NCI-H146 treated with DMSO at 0.1 percent for 48 hours (cell line): ENCODE data around the gene ZNF780A.
"Not testable (repeated sequence)": the region's sequence is repeated elsewhere in the genome, so short reads cannot be mapped to it uniquely, and the experiment has no call there.

Experiments
- DNase-seq: peaks from one replicate; lab custom pipeline; 2025; ENCODE audit not compliant: unreplicated experiment; lab: John Stamatoyannopoulos, UW

Gene ZNF780A

DNA sequence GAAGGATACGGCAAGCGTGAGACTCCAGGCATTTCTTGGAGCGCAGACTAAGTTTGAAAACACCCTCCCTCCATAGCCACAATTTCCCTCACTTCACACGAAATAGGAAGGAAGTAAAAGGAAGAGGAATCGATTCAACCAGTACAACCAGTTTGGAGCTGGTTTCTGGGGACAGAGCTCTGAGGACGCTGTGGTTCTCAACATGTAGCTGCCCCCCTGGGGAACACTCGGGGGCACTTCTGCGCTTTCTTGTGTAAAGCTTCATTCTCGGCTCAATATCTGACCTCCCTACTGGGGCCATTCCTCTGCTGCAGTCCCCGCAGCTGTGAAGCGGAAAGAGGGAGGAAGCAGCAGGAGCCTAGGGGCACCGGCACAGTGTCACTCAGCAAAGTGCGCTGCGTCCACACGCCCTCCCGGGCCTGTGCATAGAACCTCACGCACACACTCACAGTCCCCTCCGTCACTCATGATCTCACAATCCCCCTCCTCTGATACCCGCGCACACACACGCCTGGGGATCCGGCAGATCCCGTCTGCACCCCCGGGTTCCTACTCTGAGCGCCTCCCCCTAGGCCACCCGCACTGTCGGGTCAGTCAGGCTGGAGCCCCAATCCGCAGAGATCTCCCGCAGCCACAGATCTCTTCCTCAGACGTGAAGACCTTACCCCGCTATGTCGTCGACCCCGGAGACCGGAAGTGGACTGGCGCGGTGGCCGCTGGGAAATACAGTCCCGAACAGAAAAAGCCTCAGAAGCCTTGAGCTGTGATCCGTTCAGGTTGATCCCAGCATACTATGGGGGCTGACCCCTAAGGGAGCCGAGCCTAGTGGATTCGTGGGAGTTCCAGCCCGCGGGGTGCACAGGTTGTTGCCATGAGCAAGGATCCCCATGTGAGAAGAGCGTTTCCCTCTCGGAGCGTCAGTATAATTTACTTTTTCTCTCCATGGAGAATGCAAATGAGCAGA is at the start of gene ZNF780A:
Gene ZNF780A, minus strand, starts transcription at position 703 of the 964 bp plus-strand sequence. CDS start 6,190 bp downstream, outside the sequence.
- peak; percentile 75 for DNase-seq

DNA sequence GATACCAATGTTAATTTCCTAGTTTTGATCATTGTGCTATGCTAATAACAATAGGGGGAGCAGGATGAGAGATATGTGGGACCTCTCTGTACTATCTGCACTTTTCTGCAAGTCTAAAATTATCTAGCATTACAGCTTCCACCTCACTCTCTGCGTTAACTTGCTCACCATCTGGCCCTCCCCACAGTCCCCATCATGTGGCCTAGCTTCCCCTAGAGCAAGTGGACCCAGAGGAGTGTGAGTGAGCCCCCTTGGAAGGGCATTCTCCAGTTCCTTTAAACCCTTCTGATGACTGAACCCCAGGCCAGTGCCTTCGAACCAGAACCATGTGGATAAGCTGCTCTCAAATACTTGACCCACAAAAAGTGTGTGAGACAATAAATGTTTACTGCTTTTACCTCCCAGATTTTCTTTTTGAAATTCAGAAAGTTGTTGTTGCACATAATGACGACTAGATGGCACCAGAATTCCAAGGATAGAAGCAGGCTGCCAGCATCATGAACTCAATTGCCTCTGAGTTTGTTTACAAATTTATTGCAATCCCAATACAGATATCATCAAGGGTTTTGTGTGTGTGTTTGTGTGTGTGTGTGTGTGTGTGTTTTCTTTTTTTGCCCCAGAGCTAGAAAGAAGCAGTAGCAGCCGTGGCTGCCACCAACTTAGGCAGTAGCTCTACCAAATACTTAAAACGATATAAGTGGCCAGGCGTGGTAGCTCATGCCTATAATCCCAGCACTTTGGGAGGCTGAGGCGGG is 49.0 kb upstream of the ZNF780A start:
- DNase-seq, result peak; percentile 61

DNA sequence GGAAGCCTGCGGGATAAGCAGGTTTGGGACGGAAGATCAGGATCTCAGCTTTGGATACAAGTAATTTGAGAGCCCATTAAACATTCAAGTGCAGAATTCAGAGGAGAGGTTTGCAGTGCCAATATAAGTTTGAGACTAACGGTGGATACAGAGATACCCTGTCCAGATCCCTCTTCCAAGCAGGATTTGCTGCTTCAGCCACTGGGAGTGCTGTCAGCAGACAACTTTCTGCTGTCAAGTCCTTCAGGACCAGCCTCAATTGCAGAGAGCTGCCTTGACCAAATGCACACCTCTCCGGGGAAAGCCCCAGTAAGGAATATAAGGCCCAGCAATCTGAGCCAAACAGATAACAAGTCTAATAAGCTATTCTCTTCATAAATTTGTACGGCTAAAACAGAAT is 46.1 kb upstream of the ZNF780A start:
- DNase-seq, result no peak

DNA sequence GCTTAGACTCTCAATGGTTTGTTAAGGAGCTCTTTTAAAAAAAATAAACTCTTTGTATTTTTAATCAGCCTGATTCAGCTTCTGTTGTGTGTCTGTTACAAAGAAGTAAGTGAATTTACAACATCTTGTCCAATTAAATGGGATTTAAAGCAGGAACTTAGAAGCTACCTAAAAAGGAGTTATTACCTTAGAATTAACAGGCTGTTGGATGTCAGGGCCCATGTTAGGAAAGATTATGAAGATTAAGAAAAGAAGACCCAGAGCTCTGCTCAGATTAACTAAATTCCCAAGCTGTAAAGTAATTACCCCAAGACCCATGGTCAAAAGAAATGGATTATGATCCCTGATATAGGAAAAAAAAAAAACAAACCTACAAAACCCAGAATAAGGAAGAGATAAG is 44.1 kb upstream of the ZNF780A start:
- no peak for DNase-seq

DNA sequence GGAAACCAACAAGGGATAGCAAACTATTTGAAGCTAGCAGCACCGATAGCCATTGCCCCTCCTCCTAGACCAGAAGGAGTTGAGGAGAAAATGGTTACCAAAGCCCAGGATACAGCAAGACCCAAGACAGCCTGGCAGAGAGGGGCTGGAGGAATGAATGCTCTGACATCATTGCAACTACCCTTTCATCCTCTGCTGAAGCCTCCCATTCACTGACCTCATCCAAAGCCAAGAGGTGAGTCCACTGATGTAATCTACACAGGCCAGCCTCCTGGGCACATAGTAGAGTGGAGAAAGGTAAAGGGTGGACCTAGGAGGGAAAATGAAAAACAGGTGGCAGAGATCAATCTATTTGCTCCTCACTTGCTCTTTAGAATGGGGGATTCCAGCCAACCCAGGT is 42.7 kb upstream of the ZNF780A start:
- DNase-seq, result no peak

DNA sequence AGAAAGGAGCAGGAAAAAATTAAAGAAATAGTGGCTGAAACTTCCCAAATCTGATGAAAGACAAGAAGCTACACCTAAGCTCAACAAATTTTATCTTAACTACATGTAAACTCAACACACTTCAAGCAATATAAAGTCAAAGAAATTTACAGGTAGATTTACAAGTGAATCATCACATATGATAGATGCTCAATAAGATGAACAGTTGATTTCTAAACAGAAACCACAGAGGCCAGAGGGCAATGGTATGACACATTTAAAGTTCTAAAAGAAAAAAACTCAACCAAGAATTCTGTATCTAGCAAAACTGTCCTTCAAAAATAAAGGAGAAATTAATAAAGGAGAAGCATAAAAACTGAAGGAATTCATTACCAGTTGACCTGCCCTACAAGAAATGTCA is 39.3 kb upstream of the ZNF780A start:
- no peak for DNase-seq

DNA sequence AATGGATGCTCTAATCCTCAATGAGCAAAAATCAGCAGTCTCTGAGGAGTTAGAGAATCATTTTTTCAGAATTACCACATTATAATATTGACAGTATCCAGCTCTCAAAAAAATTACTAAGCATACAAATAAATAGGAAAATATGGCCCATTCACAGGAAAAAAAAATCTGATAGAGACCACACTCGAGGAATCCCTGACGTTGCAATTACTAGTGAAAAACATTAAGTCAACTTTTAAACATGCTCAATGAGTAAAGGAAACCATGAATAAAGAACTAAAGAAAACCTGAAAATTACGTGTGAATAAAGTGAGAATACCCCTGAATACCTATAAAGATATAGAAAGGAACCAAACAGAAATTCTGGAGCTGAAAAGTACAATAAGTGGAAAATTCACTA is 38.7 kb upstream of the ZNF780A start:
- no peak for DNase-seq

DNA sequence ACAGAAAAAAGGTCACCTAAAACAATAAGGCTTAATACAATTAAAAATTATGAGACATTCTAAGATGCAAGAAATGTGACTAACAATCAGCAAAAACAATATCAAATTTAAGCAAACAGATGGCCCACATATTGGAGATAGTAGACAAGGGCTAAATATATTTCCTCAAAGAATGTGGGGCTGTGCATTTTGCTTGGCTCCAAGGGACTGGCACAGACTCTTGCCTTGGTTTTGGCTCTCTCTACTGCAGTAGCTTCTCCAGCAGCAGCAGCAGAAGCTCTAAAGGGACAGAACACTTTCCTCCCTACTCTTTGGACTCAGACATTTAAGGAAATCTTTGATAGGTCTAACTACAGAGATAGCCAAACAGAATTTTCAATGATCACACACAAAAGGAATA is 38.2 kb upstream of the ZNF780A start:
- no peak for DNase-seq

DNA sequence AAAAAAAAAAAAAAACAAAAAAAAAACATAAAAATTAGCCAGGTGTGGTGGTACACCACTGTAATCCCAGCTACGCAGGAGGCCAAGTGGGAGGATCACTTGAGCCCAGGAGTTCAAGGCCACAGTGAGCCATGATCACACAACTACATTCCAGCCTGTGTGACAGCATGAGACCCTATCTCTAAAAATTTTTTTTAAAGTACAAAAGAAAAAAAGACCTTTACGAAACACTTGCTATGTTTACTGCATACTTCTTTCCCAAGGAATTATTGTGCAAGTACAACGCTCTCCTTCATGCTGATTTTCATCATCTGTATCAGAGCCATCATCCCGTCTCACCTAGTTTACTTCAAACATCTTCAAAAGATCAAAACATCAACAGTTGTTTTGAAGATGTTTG is 28.6 kb upstream of the ZNF780A start:
- DNase-seq, result no peak

DNA sequence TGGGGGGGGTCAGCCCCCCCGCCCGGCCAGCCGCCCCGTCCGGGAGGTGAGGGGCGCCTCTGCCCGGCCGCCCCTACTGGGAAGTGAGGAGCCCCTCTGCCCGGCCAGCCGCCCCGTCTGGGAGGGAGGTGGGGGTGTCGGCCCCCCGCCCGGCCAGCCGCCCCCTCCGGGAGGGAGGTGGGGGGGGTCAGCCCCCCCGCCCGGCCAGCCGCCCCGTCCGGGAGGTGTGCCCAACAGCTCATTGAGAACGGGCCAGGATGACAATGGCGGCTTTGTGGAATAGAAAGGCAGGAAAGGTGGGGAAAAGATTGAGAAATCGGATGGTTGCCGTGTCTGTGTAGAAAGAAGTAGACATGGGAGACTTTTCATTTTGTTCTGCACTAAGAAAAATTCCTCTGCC is 27.9 kb upstream of the ZNF780A start:
- not testable (repeated sequence) for DNase-seq

DNA sequence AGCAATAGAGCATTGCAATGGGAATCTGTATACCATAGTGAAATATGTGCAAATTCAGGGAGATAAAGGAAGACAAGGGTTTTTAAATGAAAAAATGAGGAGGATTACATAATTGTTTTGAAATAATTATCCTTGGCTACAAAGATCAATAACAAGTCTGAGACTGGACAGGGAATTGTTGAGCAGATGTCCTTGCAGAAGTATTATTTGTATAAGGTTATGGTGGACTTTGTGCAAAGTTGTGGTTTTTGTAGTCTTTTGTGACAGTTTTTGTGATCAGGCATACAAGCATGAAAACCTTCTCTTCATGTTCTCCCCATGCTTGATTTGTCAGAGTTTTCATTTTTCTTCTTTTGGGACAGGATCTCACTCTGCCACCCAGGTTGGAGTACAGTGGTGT is 25.3 kb upstream of the ZNF780A start:
- DNase-seq, result no peak

DNA sequence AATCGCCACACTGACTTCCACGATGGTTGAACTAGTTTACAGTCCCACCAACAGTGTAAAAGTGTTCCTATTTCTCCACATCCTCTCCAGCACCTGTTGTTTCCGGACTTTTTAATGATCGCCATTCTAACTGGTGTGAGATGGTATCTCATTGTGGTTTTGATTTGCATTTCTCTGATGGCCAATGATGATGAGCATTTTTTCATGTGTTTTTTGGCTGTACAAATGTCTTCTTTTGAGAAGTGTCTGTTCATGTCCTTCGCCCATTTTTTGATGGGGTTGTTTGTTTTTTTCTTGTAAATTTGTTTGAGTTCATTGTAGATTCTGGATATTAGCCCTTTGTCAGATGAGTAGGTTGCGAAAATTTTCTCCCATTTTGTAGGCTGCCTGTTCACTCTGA is 23.4 kb upstream of the ZNF780A start:
- not testable (repeated sequence) for DNase-seq

DNA sequence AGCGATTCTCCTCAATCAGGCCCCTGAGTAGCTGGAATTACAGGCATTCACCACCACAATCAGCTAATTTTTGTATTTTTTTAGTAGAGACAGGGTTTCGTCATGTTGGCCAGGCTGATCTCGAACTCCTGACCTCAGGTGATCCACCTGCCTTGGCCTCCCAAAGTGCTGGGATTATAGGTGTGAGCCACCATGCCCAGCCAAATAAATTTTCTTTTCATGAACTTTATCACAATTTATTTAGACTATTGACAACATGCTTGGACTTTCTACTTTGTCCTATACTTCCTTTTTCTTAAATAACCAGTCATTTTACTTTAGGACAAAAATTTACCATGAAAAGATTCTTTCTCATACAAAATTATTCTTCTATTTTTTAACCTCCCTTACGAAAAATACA is 21.5 kb upstream of the ZNF780A start:
- not testable (repeated sequence) for DNase-seq

DNA sequence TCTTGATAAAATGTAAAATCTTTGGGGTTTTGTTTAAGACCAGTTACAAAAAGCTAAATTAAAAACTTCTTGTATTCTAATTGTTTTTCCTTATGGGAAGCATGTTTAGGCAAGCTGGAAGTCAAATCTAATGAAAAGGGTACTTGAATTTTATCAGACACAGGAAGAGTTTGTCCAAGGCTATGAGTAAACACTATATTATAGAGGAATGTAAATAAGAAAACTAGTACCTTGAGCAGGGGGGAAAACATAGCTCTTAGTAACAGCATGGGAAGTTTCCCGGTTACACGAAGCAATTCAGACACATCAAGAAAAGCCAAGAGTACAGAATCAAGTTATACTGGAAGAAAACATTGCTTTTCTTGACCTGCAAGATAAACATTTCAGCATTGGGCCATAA is 19.8 kb upstream of the ZNF780A start:
- DNase-seq, result no peak

DNA sequence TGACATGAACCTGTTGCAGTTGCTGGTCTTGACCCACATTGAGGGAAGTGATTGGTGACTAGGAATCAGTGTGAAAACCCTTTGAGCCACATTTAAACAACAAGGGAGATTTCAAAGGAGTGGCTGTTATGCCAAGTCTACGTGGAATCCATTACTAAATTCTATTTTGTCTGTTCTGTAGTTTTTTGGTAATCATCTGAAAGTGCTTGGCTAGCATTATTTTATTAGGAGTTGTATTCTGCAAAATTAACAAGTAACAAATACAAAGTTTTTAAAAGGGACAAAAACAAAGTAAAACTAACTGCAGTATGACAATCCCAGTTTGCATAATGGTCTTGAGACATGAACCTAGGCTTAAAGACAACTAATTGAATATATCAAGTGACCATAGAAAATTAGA is 14.0 kb upstream of the ZNF780A start:
- DNase-seq, result no peak

DNA sequence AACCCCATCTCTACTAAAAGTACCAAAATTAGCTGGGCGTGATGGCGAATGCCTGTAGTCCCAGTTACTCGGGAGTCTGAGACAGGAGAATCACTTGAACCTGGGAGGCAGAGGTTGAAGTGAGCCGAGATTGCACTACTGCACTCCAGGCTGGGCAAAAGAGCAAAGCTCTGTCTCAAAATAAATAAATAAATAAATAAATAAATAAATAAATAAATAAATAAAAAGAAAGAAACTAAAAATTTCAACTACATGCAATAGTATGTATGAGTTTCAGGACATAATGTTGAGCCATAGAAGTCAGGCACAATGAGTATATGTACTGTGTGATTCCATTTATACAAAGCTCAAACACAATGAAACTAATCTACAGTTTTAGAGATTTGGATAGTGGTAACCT is 12.9 kb upstream of the ZNF780A start:
- DNase-seq, result no peak

DNA sequence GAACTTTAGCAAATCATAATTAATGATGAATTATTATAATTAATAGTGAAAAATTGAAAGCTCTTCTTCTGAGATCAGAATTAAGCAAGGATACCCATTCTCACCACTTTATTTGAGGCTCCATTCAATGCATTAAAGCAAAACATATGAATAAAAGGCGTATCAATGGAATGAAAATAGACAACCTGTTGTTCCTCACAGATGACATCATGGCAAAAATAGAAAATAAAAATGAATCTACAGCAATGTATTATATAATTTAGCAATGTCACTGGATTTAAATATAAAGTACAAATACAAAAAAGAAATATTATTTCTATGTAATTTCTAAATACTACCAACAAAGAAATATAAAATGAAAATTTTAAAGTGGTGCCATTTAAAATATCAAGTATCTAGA is 11.1 kb upstream of the ZNF780A start:
- DNase-seq, result no peak

DNA sequence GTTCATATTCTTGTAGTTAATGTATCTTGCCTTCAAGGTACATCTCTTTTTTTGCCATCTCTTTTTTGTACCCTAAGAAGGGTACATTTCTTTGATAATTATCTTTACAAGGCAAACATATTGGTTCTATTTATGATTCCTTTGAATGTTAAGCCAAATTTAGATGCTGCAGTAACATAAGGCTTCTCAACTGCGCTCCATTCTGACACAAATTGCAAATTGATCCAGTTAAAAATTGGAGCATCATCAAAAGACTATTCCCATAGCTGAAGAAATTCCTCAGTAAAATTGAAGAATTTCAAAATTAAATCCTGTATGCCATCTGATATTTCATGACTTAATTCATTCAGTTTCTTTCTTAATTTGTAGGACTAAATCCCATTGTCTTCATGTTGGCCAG is 2.7 kb upstream of the ZNF780A start:
- DNase-seq, result no peak

DNA sequence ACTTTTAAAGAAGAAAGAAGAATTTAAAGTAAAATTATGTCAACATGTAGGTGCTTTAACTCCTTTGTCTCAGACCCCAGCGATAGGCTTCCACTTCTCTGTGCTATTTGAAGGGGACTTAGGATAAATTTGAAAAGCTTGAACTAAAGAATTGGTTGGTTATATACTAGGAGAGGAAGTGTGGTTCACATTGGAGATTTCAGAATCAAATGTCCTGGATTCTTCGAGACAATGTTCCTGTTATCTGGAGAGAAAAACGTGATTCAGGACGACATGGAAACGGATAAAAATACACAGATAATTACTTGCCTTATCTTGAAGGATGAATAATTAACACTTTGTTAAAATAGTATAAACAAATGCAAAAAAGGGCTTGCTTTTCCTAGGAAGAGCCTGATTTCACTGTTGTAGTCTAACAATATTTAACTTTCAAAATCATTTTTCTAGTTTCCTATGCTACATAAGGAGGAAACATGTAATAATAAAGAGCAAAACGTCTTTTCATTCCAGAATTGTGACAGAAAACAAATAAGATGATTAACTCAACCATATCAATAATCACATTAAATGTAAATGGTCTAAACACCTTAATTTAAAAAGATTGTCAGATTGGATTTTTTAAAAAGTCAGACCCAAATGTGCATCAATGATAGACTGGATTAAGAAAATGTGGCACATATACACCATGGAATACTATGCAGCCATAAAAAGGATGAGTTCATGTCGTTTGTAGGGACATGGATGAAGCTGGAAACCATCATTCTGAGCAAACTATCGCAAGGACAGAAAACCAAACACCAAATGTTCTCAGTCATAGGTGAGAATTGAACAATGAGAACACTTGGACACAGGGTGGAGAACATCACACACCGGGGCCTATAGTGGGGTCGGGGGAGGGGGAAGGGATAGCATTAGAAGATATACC is 724 bp upstream of the ZNF780A start:
- DNase-seq, result no peak

DNA sequence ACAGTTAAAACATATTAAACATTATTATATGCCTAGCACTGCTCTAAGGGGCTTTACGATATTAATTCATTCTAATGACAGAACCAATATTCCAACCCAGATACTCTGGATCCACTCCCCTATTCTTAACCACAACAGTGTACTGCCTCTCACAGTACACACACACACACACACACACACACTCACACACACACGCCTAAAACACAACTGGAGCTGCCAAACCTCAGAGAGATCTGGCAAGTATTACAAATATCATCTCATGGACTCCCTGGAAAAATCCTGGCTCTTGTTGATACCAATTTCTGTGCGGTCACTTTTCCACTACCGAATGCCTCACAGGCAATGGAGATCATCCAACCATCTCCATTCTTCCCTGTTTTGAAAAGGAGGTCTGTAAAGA is 1.3 kb downstream of the ZNF780A start:
- DNase-seq, result no peak
